Esophagus mucosa (tissue), 1 donor: ENCODE measurements around the gene PRDM2. TPM values are rescaled to one million over a fixed set of nuclear protein-coding genes. Genes with fewer than 3 reads are reported as not detected.

Experiments used
- ATAC-seq: fragments of 200-7000 bp; cut with Tn5 transposase; one replicate; pipeline ENCODE4 v1.9.1; 2020
- total RNA-seq: library from RNA; stranded (reverse); gene quantifications from one replicate; pipeline ENCODE4 v1.2.4, GENCODE V29; 2023
- donor health status: DM: yes; HTN: yes; CAD: no.

The PRDM2 gene
- total RNA-seq, 1 donor from 2014 or later, result 24.7 TPM

DNA sequence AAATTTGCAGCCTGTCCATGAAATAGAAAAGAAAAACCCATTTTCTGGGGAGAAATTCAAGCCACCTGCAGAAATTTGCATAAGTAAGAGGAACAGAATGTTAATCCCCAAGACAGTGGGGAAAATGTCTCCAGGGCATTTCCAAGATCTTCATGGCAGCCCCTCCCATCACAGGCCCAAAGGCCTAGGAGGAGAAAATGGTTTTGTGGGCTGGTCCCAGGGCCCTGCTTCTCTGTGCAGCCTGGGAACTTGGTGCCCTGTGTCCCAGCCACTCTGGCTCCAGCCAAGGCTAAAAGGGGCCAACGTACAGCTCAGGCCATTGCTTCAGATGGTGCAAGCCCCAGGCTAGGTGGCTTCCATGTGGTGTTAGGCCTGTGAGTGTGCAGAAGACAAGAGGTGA, 155.6 kb downstream of the PRDM2 start:
- no peak for ATAC-seq

DNA sequence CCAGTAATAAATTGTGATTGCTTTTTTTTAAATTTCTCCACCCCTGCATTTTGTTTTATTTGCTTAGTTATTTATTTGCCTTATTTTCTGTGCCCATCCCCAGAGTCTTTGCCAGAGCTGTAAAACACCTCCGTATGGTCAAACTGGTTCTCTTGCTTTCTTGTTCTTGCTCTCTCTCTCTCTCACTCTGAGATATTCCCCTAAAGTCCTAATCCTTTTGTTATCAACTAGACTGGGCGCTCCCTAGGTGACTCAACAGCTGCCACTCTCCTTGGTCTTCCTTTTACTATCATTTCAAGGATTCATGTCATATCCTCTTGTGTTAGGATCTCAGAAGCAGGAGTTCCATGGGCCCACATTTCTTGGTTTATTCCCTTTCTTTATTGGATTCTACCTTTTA, 160.0 kb downstream of the PRDM2 start:
- ATAC-seq, result peak; percentile 67

DNA sequence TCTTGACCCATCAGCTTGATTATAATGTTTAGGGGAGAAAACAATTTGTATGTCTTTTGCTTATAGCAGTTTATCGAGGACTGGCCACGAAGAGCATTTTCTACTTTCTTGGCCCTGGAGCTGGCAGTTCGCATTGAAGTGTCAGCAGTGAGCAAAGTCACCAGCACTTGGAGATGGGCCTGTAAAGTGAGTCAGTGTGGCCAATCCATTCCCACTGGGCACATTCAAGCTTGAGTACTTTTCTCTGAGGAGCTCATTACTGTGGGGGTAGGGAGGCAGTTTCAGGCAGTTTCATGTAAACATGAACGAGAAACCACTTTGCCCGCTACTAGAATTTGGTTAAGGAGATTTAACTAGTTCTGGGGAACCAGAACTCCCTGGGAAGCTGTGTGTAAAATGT, 164.8 kb downstream of the PRDM2 start:
- no peak for ATAC-seq

DNA sequence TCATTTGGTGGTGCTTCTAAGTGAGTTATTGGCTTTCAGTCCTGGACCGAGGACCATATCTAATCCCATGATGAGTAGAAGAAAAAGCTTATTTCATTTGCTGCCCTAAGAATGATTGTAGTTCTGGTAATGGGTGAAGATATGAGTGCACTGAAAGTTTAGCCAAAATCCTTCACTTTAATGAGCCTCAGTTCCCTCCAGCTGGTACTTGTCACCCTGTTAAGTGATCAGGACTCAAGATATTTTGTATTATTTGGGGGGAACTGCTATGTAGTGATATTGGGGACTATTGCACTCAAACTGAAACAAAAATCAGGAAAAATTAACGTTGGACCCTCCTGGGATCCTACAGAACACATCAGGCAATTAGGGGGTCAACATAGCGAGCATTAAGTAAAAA, 165.9 kb downstream of the PRDM2 start:
- no peak for ATAC-seq

DNA sequence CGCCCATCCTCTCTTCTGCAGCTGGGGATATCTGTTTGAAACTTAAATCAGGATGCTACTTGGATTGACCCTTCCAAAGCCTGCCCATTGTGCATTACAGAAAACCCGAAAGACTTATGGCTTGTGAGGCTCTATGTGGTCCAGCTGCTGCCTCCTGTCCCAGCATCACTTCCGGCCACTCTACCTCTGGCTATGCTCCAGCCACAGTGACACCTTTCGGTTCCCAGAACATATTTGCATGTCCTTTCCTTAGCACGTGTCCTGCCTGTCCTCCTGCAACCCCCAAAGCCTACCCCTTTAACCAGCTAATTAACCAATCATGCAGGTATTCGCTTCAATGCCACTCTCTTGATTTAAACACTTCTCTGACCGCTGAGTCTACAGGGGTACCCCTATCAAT, 167.6 kb downstream of the PRDM2 start:
- no peak for ATAC-seq

DNA sequence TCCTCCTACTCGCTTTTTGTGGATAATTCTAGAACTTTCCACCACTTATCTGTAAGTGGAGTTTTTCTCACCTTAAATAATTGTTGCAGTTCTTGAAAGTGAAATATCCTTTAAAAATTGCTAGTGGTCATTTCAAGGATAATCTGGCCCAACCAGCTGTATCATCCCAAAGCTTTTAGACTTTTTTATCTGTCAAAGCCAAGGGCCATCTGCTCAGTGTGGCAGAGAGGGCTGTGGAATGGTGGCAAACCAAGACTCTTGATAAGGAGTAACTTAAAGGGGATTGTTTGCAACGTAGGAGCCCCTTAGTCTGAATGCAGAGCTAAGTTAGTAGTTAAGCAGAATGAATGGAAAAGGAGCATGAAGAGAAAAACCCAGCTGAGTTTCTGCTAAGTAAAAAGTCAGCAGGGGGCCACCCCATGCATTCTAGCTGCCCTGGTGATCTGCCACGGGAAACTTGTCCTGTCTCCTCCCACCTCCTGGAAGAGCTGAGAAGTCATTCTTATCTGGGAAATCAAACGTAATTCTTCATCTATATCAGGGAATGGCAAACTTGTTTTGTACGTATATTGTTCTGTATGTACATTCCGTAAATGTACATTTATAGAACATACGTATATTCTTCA, 169.3 kb downstream of the PRDM2 start:
- ATAC-seq, result no peak

DNA sequence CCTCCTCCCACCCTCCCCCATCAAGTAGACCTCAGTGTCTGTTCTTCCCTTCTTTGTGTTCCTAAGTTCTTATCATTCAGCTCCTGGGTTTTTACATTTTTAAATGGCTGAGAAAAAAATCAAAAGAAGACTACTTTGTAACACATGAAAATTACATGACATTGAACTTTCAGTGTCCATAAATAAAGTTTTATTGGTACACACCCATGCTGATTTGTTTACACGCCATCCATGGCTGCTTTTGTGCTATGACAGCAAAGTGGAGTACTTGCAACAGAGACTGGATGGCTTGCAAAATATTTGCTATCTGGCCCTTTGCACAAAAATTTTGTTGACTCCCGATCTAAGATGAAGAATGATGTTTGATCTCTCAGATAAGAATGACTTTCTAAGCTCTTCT, 171.4 kb downstream of the PRDM2 start:
- ATAC-seq, result no peak

DNA sequence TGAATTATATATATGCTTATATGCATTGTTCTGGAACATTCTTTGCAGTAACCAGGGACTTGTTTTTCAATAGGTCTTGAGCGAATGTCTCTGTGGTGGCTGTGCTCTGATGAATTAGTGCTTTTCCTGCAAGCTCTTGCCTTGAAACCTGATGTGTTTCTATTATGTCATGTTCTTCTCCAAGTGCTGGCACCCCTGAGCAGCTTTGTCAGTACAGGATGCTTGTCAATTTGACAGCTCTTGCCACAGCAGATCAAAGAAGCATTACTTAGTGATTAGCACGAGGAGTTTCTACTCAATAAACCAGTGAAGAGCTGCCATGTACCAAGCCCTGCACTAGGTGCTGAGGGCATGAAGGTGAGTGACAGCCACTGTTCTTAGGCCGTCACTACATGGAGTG, 171.9 kb downstream of the PRDM2 start:
- no peak for ATAC-seq

DNA sequence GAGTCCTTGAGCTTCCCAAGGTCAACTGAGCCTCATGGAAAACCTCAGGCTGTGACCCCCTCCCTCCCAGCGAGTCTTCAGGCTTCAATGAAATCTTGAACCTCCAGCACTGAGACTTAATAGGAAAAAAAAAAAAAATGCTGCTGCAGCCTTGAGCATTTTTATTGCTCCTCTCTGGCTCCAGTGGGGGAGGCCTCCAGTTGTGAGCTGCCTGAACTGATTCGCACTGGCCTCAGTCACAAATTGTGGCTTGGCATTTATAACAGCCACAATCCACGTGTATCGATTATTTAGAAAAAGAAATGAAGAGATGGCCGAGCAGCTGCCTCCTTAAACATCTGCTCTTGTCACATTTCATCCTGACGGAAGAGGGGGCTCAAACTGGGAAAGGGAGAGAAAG, 173.0 kb downstream of the PRDM2 start:
- ATAC-seq, result no peak

Other genes starting within 250 kb of the PRDM2 start
- gene LRRC38, start 186.2 kb upstream of the PRDM2 start, total RNA-seq, result not detected
- 19.9 TPM for gene PDPN, start 116.4 kb upstream of the PRDM2 start, total RNA-seq